GM06990 (cell line): Measurements from ENCODE around the gene MEGF11.

Source experiments
- DNase-seq: peaks from one replicate; pipeline ENCODE4 v3.0.0-alpha.2; 2011; ENCODE audit not compliant: insufficient read length; ENCODE audit errors: extremely low read depth
- H3K27me3 ChIP-seq: replicated peaks from 2 replicates; pipeline ENCODE4 v1.6.0; 2011; ENCODE audit warnings: low read length; ENCODE audit not compliant: control insufficient read depth, insufficient read depth
- H3K36me3 ChIP-seq: 2 replicates; pipeline ENCODE4 v1.5.1; 2011; ENCODE audit warnings: low read length; ENCODE audit not compliant: control insufficient read depth, insufficient read depth
- H3K4me3 ChIP-seq: replicated peaks from 2 replicates; pipeline ENCODE4 v1.5.1; 2011; ENCODE audit warnings: low read depth, mild to moderate bottlenecking, control low read depth, low read length
- TF ChIP-seq, protein P1 (sequence below): IDR thresholded peaks from 2 replicates; pipeline ENCODE4 v1.5.1; 2011; ENCODE audit warnings: low read length, control low read depth, mild to moderate bottlenecking, inconsistent platforms; ENCODE audit not compliant: insufficient read depth, poor library complexity, severe bottlenecking

MEGF11 gene

DNA sequence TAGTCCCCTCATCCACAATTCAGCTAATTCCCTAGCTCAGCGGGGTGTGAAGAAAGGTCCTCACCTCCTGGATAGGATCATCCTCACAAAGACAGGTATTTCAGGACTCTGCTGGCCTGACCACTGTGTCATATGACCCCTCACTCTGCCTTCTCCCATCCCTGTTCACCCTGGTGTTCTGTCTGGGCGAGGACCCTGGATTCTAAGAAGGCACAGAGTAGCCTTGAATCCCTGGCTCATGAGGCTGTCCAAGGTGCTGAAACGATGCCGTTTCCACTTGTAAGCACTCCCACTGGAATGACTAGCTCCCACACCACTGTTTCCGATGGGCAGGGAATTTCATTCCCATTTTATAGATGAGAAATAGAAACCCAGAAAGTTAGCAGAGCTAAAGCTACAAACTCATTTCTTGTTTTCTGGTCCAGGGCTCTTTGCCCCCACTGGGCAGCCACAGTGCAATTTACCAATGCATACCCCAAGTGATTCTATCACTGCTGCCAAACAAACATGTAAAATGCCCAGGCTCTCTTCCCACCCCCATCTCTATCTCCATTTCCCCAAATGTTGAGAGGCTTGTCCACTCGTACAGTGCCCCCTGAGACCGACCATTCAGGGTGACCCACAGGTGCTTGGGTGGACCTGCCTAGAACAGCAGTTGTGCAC, 301.0 kb downstream of the MEGF11 start:
- Histone ChIP-seq H3K27me3 (no peaks in the 10 kb centered on the region), H3K4me3 (no peak overlapping the region), H3K36me3 (no peaks in the 10 kb centered on the region)
- TF ChIP-seq, protein P1, sequence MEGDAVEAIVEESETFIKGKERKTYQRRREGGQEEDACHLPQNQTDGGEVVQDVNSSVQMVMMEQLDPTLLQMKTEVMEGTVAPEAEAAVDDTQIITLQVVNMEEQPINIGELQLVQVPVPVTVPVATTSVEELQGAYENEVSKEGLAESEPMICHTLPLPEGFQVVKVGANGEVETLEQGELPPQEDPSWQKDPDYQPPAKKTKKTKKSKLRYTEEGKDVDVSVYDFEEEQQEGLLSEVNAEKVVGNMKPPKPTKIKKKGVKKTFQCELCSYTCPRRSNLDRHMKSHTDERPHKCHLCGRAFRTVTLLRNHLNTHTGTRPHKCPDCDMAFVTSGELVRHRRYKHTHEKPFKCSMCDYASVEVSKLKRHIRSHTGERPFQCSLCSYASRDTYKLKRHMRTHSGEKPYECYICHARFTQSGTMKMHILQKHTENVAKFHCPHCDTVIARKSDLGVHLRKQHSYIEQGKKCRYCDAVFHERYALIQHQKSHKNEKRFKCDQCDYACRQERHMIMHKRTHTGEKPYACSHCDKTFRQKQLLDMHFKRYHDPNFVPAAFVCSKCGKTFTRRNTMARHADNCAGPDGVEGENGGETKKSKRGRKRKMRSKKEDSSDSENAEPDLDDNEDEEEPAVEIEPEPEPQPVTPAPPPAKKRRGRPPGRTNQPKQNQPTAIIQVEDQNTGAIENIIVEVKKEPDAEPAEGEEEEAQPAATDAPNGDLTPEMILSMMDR, result no peak
- DNase-seq, result no peak

DNA sequence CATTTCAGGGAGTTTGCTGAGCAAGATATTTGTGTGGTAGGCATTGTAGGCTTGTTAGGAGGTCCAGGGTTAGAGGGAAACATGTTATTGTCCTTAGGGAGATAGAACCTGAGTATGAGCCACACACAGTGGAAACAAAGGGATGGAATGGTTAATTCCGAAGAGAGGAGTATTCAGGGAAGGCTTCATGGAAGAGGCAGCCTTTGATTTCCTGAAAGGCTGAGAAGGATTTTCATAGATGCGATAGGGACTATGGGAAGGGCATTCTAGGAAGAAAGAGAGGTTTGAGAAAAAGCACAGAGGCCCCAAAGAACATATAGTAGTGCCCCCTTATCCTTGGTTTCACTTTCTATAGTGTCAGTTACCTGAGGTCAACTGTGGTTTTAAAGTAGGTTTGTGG, 302.5 kb downstream of the MEGF11 start:
- DNase-seq, result no peak
- no peak overlapping the region for H3K4me3 ChIP-seq
- no peaks in the 10 kb centered on the region for H3K36me3 ChIP-seq
- H3K27me3 ChIP-seq, result no peaks in the 10 kb centered on the region
- TF ChIP-seq, protein P1, result no peak

DNA sequence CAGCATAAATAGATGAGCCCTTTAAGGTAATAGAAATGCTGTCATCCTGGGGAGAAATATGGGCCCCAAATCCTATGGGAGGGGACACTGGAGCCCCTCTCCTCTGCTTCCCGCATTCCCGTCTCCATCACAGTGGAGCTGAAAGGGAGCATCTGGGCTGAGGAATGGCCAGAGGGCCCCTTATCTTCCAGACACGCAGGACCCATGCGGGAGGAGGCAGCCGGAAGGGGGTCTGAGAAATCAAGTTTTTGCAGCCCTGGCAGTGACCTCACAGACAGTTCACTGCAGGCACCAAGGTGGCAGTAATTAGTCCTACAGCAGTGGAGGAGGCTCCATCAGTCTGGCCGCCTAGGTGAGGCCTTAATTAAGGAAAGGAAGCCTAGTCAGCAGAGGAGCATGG, 304.1 kb downstream of the MEGF11 start:
- TF ChIP-seq, protein P1, result no peak
- DNase-seq, result no peak
- Histone ChIP-seq H3K27me3 (no peaks in the 10 kb centered on the region), H3K4me3 (no peak overlapping the region), H3K36me3 (no peaks in the 10 kb centered on the region)

DNA sequence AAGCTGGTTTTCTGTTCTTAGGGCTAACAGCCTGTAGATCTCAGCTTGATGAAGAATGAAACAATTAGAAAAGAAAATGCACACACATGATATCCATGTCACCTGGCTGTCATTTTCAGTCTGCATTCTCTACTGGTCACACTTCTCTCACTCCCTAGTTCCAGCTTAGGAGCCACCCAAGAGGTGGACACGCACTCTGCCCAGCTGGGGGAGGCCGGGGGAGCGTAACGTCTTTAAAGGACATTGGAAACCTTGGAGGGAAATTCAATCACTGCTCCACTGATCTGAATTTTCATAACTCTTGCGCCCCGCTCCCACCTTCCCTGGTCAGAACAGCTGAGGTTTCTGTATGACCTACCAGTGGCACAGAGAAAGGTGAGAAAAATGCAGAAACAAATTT, 304.5 kb downstream of the MEGF11 start:
- Histone ChIP-seq H3K36me3 (no peaks in the 10 kb centered on the region), H3K27me3 (no peaks in the 10 kb centered on the region), H3K4me3 (no peak overlapping the region)
- DNase-seq, result no peak
- TF ChIP-seq, protein P1, result no peak

DNA sequence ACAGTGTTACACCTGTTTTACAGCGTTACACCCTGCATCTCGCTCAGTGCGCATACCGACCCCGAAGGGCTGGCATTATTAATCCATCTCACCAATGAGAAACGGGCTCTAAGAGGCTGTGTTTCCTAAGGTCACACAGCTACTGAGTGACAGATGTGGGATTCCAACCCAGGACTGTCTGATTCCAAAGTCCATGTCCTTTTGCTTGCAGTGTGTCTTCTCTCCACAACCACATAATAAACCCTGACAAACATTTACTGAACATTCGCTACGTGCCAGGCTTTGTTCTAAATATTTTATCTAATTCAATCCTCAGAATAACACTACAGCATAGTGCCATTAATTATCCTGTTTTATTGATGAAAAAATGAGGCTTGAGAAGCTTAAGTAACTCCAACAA, 305.2 kb downstream of the MEGF11 start:
- Histone ChIP-seq H3K36me3 (no peaks in the 10 kb centered on the region), H3K4me3 (no peak overlapping the region), H3K27me3 (no peaks in the 10 kb centered on the region)
- no peak for DNase-seq
- TF ChIP-seq, protein P1, result no peak

DNA sequence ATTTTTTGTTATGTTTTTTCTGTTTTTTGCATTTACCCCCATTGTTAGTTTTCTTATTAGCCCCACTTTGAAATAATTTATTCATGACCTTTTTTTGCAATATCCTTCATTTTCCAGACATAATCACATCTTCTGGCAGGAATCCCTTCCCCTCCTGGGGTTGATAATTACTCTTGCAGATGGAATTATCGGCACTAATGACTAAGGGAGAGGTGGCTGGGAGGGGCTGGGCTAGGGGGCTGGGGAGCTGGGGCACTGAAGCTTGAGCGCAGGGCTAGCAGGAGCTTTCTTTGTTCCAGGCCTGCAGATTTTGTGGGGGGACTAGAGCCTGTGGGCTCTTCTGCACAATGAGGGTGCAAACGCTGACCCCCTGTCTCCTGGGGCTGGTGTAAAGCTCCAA, 306.5 kb downstream of the MEGF11 start:
- no peak for DNase-seq
- H3K4me3 ChIP-seq, result no peak overlapping the region
- no peaks in the 10 kb centered on the region for H3K36me3 ChIP-seq
- TF ChIP-seq, protein P1, result no peak
- no peaks in the 10 kb centered on the region for H3K27me3 ChIP-seq
